ENCODE results near the gene ZFYVE16.
"Not testable (repeated sequence)": the region's sequence is repeated elsewhere in the genome, so short reads cannot be mapped to it uniquely, and the experiment has no call there.

DNA sequence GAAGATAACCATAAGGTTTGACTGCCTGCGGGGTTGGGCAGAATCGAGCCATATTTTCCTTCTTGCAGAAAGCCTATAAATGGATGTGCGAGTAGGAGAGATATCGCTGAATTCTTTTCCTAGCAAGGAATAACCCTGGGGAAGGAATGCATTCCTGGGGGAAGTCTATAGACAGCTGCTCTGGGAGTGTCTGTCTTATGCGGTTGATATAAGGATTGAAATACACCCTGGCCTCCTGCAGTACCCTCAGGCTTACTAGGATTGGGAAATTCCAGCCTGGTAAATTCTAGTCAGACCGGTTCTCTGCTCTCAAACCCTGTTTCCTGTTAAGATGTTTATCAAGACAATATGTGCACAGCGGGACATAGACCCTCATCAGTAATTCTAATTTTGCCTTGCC lies 85.6 kb downstream of the ZFYVE16 start:
- TF ChIP-seq, protein P1, sequence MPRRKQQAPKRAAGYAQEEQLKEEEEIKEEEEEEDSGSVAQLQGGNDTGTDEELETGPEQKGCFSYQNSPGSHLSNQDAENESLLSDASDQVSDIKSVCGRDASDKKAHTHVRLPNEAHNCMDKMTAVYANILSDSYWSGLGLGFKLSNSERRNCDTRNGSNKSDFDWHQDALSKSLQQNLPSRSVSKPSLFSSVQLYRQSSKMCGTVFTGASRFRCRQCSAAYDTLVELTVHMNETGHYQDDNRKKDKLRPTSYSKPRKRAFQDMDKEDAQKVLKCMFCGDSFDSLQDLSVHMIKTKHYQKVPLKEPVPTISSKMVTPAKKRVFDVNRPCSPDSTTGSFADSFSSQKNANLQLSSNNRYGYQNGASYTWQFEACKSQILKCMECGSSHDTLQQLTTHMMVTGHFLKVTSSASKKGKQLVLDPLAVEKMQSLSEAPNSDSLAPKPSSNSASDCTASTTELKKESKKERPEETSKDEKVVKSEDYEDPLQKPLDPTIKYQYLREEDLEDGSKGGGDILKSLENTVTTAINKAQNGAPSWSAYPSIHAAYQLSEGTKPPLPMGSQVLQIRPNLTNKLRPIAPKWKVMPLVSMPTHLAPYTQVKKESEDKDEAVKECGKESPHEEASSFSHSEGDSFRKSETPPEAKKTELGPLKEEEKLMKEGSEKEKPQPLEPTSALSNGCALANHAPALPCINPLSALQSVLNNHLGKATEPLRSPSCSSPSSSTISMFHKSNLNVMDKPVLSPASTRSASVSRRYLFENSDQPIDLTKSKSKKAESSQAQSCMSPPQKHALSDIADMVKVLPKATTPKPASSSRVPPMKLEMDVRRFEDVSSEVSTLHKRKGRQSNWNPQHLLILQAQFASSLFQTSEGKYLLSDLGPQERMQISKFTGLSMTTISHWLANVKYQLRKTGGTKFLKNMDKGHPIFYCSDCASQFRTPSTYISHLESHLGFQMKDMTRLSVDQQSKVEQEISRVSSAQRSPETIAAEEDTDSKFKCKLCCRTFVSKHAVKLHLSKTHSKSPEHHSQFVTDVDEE (CRISPR knock-in tag; IDR thresholded peaks at IDR 0.05): not testable (repeated sequence)
- not testable (repeated sequence) for TF ChIP-seq RARB (CRISPR knock-in tag; IDR thresholded peaks at IDR 0.05); TCF4 (CRISPR knock-in tag; IDR thresholded peaks at IDR 0.05; ENCODE audit: borderline replicate concordance); ZFP30 (CRISPR knock-in tag; IDR thresholded peaks at IDR 0.05); ZFP3 (CRISPR knock-in tag; IDR thresholded peaks at IDR 0.05); SNAI2 (CRISPR knock-in tag; IDR thresholded peaks at IDR 0.05); ARNTL (CRISPR knock-in tag; IDR thresholded peaks at IDR 0.05; ENCODE audit: borderline replicate concordance, low read depth)
- TF ChIP-seq, protein P2, sequence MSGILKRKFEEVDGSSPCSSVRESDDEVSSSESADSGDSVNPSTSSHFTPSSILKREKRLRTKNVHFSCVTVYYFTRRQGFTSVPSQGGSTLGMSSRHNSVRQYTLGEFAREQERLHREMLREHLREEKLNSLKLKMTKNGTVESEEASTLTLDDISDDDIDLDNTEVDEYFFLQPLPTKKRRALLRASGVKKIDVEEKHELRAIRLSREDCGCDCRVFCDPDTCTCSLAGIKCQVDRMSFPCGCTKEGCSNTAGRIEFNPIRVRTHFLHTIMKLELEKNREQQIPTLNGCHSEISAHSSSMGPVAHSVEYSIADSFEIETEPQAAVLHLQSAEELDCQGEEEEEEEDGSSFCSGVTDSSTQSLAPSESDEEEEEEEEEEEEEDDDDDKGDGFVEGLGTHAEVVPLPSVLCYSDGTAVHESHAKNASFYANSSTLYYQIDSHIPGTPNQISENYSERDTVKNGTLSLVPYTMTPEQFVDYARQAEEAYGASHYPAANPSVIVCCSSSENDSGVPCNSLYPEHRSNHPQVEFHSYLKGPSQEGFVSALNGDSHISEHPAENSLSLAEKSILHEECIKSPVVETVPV (CRISPR knock-in tag; IDR thresholded peaks at IDR 0.05): not testable (repeated sequence)
- TF ChIP-seq, protein P3, sequence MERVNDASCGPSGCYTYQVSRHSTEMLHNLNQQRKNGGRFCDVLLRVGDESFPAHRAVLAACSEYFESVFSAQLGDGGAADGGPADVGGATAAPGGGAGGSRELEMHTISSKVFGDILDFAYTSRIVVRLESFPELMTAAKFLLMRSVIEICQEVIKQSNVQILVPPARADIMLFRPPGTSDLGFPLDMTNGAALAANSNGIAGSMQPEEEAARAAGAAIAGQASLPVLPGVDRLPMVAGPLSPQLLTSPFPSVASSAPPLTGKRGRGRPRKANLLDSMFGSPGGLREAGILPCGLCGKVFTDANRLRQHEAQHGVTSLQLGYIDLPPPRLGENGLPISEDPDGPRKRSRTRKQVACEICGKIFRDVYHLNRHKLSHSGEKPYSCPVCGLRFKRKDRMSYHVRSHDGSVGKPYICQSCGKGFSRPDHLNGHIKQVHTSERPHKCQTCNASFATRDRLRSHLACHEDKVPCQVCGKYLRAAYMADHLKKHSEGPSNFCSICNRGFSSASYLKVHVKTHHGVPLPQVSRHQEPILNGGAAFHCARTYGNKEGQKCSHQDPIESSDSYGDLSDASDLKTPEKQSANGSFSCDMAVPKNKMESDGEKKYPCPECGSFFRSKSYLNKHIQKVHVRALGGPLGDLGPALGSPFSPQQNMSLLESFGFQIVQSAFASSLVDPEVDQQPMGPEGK (CRISPR knock-in tag; IDR thresholded peaks at IDR 0.05; ENCODE audit: borderline replicate concordance): not testable (repeated sequence)
